Measurements from ENCODE around the gene CDKN2B-AS1.

GRCh38 chr9:22148528-22148875 lies 153.9 kb downstream of the CDKN2B-AS1 start:
- TF ChIP-seq GATA3 (IDR thresholded peaks at IDR 0.05; ENCODE audit: low read depth, low read length) (no peak), GATA2 (IDR thresholded peaks at IDR 0.05; ENCODE audit: low read depth, low read length) (no peak)
